ENCODE data around the gene THAP2. TPM values are rescaled to one million over a fixed set of nuclear protein-coding genes. Genes with fewer than 3 reads are reported as not detected.
A peak's percentile ranks its signal among the peaks of the same experiment; 100 is the strongest.

THAP2 gene
- total RNA-seq, 1 experiment from 2014 or later, result 3.7 TPM

- no TSS peak for BruUV-seq (replicated peaks)
- H3K4me3 ChIP-seq (ENCODE audit: low read depth in 2 of 2, low read length in 2 of 2), result no peak overlapping the region
- no peak for ATAC-seq
- 0 out of 2 replicates have a peak, but pooled peaks cover 5% of the 10 kb centered on the region for H3K4me1 ChIP-seq (ENCODE audit: control insufficient read depth, insufficient read depth, low read length)
- intact Hi-C loops (cut with micrococcal nuclease; ENCODE audit: unreplicated experiment) (no loop called here), in situ Hi-C loops (cut with HindIII; ENCODE audit: low pct_unique_long_range_greater_than_20kb, low sequenced_read_pairs) (no loop called here)
- peaks cover 4% of the 10 kb centered on the region; the same call in 1 of the 2 replicates for H3K9me3 ChIP-seq (ENCODE audit: control insufficient read depth, insufficient read depth, low read depth, low read length)
- no peaks in the 10 kb centered on the region for H3K27me3 ChIP-seq (ENCODE audit: control insufficient read depth, insufficient read depth, low read length)
- H3K27ac ChIP-seq (ENCODE audit: low read length), result no peak overlapping the region
- H3K36me3 ChIP-seq (ENCODE audit: control insufficient read depth, insufficient read depth, low read length), result no peaks in the 10 kb centered on the region
- DNase-seq (ENCODE audit: low read depth, low spot score), result no peak
- TF ChIP-seq TCF7L2 (IDR thresholded peaks at IDR 0.05; ENCODE audit: low read depth, low read length), result no peak
- ChIA-PET POLR2A (interaction anchor here (0.5 kb wide), 1 partner anchor 22 kb away, joined by 3 read pairs; no protein-coding TSS in a partner anchor), CTCF (no interaction called here)
Observed at GRCh38 chr12:71708658-71709057, 44.6 kb downstream of the THAP2 start.

- Histone ChIP-seq H3K4me3 (ENCODE audit: low read depth in 2 of 2, low read length in 2 of 2) (no peak overlapping the region), H3K36me3 (ENCODE audit: control insufficient read depth, insufficient read depth, low read length) (no peaks in the 10 kb centered on the region), H3K27me3 (ENCODE audit: control insufficient read depth, insufficient read depth, low read length) (no peaks in the 10 kb centered on the region), H3K9me3 (ENCODE audit: control insufficient read depth, insufficient read depth, low read depth, low read length) (peaks cover 4% of the 10 kb centered on the region; the same call in 1 of the 2 replicates), H3K4me1 (ENCODE audit: control insufficient read depth, insufficient read depth, low read length) (0 out of 2 replicates have a peak, but pooled peaks cover 5% of the 10 kb centered on the region), H3K27ac (ENCODE audit: low read length) (no peak overlapping the region)
- no TSS peak for BruUV-seq (replicated peaks)
- ChIA-PET CTCF (no interaction called here), POLR2A (no interaction called here)
- intact Hi-C loops (cut with micrococcal nuclease; ENCODE audit: unreplicated experiment) (no loop called here), in situ Hi-C loops (cut with HindIII; ENCODE audit: low pct_unique_long_range_greater_than_20kb, low sequenced_read_pairs) (no loop called here)
- DNase-seq (ENCODE audit: low read depth, low spot score), result peak; percentile 61
- ATAC-seq, result peak; percentile 96
- no peak for TF ChIP-seq TCF7L2 (IDR thresholded peaks at IDR 0.05; ENCODE audit: low read depth, low read length)
- TF ChIP-seq REST (IDR thresholded peaks at IDR 0.05; ENCODE audit: insufficient read depth in 1 of 2, low read depth in 2 of 2, low read length in 1 of 2), result no peak
- no peak for TF ChIP-seq CTCF (IDR thresholded peaks at IDR 0.05)
- no peak for TF ChIP-seq POLR2AphosphoS5 (IDR thresholded peaks at IDR 0.05; ENCODE audit: low read depth, low read length)
- TF ChIP-seq SIN3A (IDR thresholded peaks at IDR 0.05; ENCODE audit: borderline replicate concordance, insufficient read depth, low read depth, low read length), result no peak
Observed at GRCh38 chr12:71710276-71711125, 46.4 kb downstream of the THAP2 start.

GRCh38 chr12:71718611-71719010 lies 54.5 kb downstream of the THAP2 start:
- no peaks in the 10 kb centered on the region for H3K27me3 ChIP-seq (ENCODE audit: control insufficient read depth, insufficient read depth, low read length)
- no peaks in the 10 kb centered on the region for H3K36me3 ChIP-seq (ENCODE audit: control insufficient read depth, insufficient read depth, low read length)
- no peak for DNase-seq (ENCODE audit: low read depth, low spot score)
- H3K4me3 ChIP-seq (ENCODE audit: low read depth in 2 of 2, low read length in 2 of 2), result no peak overlapping the region
- TF ChIP-seq POLR2AphosphoS5 (IDR thresholded peaks at IDR 0.05; ENCODE audit: low read depth, low read length), result no peak
- ATAC-seq, result no peak
- ChIA-PET POLR2A (no interaction called here), CTCF (no interaction called here)
- intact Hi-C loops (cut with micrococcal nuclease; ENCODE audit: unreplicated experiment) (no loop called here), in situ Hi-C loops (cut with HindIII; ENCODE audit: low pct_unique_long_range_greater_than_20kb, low sequenced_read_pairs) (no loop called here)
- no peaks in the 10 kb centered on the region for H3K4me1 ChIP-seq (ENCODE audit: control insufficient read depth, insufficient read depth, low read length)
- no peaks in the 10 kb centered on the region for H3K9me3 ChIP-seq (ENCODE audit: control insufficient read depth, insufficient read depth, low read depth, low read length)
- H3K27ac ChIP-seq (ENCODE audit: low read length), result no peak overlapping the region
- BruUV-seq (replicated peaks), result no TSS peak
